Activated naive CD8-positive, alpha-beta T cell treated with anti-CD3 and anti-CD28 coated beads for 36 hours (primary cell): ENCODE measurements around the gene TMEM184B. TPM values are rescaled to one million over a fixed set of nuclear protein-coding genes. Genes with fewer than 3 reads are reported as not detected.

Source experiments
- DNase-seq: peaks from one replicate; pipeline ENCODE4 v3.0.0; 2021
- H3K27ac Mint-ChIP-seq: one replicate; pipeline ENCODE4 v1.8.0; 2022; ENCODE audit warnings: mild to moderate bottlenecking, moderate library complexity, mixed read lengths
- H3K27me3 Mint-ChIP-seq: one replicate; pipeline ENCODE4 v1.8.0; 2022; ENCODE audit warnings: mild to moderate bottlenecking, mixed read lengths
- H3K36me3 Mint-ChIP-seq: one replicate; pipeline ENCODE4 v1.8.0; 2021; ENCODE audit warnings: mild to moderate bottlenecking, mixed read lengths
- H3K4me1 Mint-ChIP-seq: one replicate; pipeline ENCODE4 v1.8.0; 2021; ENCODE audit warnings: mixed read lengths
- H3K4me3 Mint-ChIP-seq: one replicate; pipeline ENCODE4 v1.8.0; 2022; ENCODE audit warnings: mild to moderate bottlenecking, moderate library complexity, mixed read lengths
- H3K9me3 Mint-ChIP-seq: one replicate; pipeline ENCODE4 v1.8.0; 2022; ENCODE audit warnings: mixed read lengths
- total RNA-seq, 2 experiments: library from RNA; stranded (reverse); gene quantifications; one replicate each; pipeline ENCODE4 v1.2.3, GENCODE V29; 2021

The TMEM184B gene
- total RNA-seq, 2 experiments from 2014 or later = 18.2 to 20.0 TPM

DNA sequence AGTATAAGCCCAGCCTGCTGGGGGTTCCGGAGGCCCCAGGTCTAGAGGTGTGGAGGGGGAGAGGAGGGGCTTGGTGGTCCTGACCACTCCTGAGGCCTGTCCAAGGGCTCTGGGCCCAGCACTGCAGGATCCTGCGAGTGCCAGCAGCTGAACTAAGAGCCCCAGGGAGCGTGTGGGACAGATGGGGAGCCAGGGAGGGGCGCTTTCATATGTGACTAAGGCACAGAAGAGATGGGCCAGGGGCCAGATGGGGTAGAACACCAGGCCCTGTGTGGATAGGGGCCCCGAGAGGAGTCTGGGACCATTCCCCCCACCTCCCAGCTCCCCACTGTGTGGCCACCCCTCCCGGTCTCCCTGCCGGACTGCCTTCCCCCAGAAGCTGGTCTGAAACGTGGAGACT lies 52.6 kb downstream of the TMEM184B start:
- Mint-ChIP-seq H3K4me3 (no peak overlapping the region), H3K4me1 (peaks cover 16% of the 10 kb centered on the region), H3K27me3 (no peaks in the 10 kb centered on the region), H3K9me3 (no peaks in the 10 kb centered on the region), H3K36me3 (peaks cover 12% of the 10 kb centered on the region), H3K27ac (no peak overlapping the region)
- DNase-seq = no peak

DNA sequence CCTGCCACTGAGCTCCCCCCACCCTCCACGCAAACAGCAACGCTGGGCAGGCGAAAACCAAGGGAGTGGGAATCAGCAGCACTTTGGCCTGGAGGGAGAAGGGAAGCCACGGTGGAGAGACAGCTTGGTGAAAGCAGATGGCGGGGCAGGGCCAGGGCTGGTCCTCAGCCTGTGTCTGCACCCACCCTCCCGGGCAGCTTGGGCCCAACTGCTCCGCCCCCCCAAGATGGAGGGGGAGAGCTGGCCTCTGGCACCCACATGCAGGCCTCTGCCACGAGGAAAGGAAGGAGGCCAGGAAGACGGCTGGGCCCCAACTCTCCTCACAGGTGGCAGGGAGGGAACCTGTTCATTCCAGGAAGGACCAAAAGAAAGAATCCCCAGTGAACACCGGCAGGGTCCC lies 53.2 kb downstream of the TMEM184B start:
- H3K9me3 Mint-ChIP-seq = no peaks in the 10 kb centered on the region
- H3K4me1 Mint-ChIP-seq = peaks cover 16% of the 10 kb centered on the region
- peaks cover 16% of the 10 kb centered on the region for H3K36me3 Mint-ChIP-seq
- no peak overlapping the region for H3K27ac Mint-ChIP-seq
- DNase-seq = no peak
- no peak overlapping the region for H3K4me3 Mint-ChIP-seq
- no peaks in the 10 kb centered on the region for H3K27me3 Mint-ChIP-seq

DNA sequence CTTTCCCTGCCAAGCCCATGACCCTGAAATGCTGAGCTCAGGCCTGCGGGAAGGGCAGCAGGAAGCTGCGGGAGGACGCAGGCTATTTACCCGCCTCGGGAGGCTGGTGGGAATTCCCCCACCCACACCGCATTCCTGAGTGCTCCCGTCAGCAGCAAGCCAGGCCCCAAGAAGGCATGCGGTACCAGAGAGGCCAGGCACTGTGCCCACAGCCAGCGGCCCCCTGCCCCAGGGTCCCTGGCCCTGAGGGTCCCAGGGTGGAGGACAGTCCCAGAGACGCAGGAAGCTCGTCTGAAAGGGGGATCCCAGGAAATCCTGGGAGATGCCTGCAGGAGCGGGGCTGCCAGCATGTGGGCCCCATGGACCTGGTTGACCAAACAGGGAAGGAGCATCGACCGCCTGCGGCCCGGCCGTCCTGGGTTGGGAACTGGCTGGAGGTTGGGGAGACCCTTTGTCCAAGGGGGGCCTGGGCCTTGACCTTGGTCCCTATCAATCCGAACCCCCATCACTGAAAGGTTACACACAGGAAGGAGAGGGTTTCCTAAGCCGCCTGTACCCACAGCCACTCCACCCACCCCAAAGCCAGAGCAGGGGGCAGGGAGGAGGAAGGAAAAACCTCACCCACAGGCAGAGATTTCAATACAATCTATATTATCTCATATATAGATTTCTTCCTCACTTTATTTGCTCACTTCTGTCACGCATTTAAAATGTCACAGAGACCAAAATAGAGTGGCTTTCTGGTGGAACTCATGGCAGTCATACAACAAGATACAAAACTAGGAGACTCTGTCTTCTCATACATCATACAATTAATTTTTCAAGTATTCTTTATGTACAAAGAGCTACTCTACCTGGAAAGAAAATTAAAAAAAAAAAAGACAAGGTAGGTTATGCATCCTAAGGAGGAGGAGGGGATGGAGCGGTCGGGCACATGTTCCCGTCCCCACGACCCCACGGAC lies 53.9 kb downstream of the TMEM184B start:
- Mint-ChIP-seq H3K36me3 (peaks cover 16% of the 10 kb centered on the region), H3K4me1 (peaks cover 16% of the 10 kb centered on the region), H3K27ac (peak overlapping the region; percentile 35), H3K27me3 (no peaks in the 10 kb centered on the region), H3K9me3 (no peaks in the 10 kb centered on the region), H3K4me3 (no peak overlapping the region)
- peak; percentile 26 for DNase-seq

DNA sequence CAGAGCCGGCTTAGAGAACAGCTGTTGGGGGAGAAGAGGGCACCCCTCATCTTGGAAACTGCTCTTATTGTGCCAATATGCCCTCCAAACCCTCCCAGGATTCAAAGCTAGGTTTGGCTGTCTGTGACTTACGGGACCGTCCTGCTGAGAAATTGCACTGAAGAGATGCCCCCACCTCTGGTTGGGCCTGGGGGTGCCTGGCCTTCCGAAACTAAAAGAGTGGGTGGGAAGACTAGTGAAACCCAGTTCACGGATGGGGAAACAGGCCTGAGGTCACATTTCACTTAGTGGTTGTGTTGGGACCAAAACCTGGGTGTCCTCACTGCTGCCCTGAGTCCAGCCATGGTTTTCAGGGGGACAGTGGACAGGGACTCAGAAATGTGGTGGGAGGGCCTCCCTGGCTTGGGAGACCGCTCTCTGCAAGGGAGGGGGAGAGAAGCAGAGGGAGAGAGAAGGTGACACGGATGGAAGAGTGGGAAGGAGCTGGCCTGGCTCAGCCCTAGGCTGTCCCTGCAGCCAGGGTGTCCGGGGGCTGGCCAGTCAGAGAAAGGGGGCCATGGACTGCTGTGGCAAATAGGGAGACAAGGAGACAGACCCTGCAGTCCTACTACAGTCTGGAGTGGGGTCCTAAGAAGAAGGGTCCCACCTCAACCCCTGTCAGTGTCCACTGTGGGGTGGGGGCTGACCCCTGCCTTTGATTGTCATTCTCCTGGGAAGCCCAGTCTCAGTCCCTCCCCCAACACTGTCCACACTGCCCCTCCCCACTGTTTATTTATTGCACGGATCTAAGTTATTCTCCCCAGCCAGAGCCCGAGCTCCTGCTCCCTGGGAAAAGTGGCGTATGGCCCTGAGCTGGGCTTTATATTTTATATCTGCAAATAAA lies 57.4 kb downstream of the TMEM184B start:
- H3K27me3 Mint-ChIP-seq = no peaks in the 10 kb centered on the region
- H3K36me3 Mint-ChIP-seq = peaks cover 18% of the 10 kb centered on the region
- H3K4me1 Mint-ChIP-seq = peaks cover 21% of the 10 kb centered on the region
- DNase-seq = no peak
- H3K9me3 Mint-ChIP-seq = no peaks in the 10 kb centered on the region
- no peak overlapping the region for H3K27ac Mint-ChIP-seq
- H3K4me3 Mint-ChIP-seq = no peak overlapping the region

DNA sequence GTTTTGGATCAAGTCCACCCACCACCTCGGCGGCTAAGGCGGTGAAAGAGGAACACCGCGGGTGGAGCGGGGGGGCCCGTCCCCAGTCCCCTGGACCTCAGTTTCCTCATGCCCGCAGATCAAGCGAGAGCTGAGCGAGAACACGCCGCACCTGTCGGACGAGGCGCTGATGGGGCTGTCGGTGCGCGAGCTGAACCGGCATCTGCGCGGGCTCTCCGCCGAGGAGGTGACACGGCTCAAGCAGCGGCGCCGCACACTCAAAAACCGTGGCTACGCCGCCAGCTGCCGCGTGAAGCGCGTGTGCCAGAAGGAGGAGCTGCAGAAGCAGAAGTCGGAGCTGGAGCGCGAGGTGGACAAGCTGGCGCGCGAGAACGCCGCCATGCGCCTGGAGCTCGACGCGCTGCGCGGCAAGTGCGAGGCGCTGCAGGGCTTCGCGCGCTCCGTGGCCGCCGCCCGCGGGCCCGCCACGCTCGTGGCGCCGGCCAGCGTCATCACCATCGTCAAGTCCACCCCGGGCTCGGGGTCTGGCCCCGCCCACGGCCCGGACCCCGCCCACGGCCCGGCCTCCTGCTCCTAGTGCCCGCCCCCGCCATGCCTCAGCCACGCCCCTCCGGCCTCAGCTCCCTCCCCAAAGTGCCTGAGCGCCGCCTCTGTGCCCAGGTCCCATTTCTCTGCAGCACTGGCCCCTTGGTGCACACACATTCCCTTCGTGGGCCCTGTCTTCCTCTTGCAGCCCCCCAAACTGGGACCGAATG lies 58.3 kb downstream of the TMEM184B start:
- H3K27ac Mint-ChIP-seq = no peak overlapping the region
- no peak overlapping the region for H3K4me3 Mint-ChIP-seq
- H3K4me1 Mint-ChIP-seq = peaks cover 26% of the 10 kb centered on the region

DNA sequence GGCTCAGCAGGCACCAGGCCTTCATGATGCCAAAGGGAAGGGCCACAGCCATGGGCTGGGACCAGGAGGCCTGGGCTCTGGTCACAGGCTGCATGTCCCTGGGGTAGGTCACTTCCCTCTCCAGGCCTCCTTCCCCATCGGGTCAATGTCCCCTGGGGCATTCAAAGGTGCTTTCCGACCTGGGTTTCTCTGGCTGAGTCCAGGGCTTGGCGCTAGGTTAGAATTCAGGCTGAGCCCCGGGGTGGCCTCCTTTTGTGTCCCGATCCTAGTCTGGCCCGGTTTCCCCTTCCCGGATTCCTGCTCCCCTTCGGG lies 58.9 kb downstream of the TMEM184B start:
- Mint-ChIP-seq H3K27ac (no peak overlapping the region), H3K36me3 (peaks cover 21% of the 10 kb centered on the region), H3K27me3 (no peaks in the 10 kb centered on the region), H3K4me3 (no peak overlapping the region), H3K4me1 (peaks cover 20% of the 10 kb centered on the region), H3K9me3 (no peaks in the 10 kb centered on the region)
- no peak for DNase-seq

More for the DNA sequence above, 58.3 kb downstream of the TMEM184B start:
- H3K36me3 Mint-ChIP-seq = peaks cover 21% of the 10 kb centered on the region
- no peaks in the 10 kb centered on the region for H3K9me3 Mint-ChIP-seq
- no peaks in the 10 kb centered on the region for H3K27me3 Mint-ChIP-seq
- DNase-seq = peak; percentile 59

DNA sequence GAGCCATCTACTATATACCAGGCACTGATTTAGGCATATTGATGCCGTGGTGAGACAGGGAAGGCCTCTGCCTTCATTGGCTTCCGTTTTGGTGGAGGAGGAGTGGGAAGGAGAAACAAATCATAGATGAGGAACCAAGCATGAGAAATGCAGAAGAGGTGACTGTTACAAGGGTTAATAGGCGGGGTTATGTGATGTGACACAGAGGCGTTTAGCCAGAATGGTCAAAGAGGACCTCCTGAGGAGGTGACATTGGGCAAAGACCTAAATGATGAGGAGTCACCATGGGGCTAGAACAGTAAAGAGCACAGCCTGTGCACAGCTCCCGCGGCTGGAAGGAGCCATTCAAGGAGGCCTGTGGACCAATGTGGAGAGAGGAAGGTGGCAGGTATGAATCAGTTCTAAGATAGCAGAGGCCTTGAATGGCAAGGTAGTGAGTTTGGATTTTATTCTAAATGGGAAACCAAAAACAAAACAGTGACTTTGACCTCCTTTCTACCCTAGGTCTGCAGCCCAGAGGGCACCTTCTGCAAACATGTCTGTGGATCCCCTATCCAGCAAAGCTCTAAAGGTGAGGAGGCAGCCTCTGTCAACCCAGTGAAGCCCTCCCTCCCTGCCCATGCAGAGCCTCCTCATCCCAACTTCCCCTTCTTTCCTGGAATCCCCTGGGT lies 59.4 kb downstream of the TMEM184B start:
- H3K27me3 Mint-ChIP-seq = no peaks in the 10 kb centered on the region
- no peaks in the 10 kb centered on the region for H3K9me3 Mint-ChIP-seq
- H3K4me3 Mint-ChIP-seq = no peak overlapping the region
- no peak overlapping the region for H3K27ac Mint-ChIP-seq
- peaks cover 19% of the 10 kb centered on the region for H3K4me1 Mint-ChIP-seq
- no peak for DNase-seq
- H3K36me3 Mint-ChIP-seq = peaks cover 21% of the 10 kb centered on the region

DNA sequence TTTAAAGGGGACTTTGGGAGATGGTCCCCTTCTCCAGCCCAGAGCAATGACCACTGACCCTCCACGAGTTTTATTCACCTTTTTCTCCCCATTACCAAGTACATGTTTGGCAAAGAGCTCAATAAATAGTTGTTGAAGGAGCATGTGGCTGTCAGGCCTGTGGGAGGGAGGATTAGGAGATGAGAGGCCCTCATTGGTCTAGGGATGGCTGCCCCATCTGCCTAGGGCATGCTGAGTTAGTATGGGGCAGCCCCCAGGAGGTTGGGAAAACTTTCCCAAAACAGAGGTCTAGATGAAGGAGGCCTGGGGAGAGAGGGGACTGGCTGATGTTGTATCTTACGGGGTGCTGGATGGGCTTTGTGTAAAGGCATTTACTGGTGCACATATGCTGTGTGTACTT lies 60.4 kb downstream of the TMEM184B start:
- no peak for DNase-seq
- Mint-ChIP-seq H3K4me1 (peaks cover 13% of the 10 kb centered on the region), H3K27ac (no peak overlapping the region), H3K4me3 (no peak overlapping the region), H3K36me3 (peaks cover 21% of the 10 kb centered on the region), H3K27me3 (no peaks in the 10 kb centered on the region), H3K9me3 (no peaks in the 10 kb centered on the region)

DNA sequence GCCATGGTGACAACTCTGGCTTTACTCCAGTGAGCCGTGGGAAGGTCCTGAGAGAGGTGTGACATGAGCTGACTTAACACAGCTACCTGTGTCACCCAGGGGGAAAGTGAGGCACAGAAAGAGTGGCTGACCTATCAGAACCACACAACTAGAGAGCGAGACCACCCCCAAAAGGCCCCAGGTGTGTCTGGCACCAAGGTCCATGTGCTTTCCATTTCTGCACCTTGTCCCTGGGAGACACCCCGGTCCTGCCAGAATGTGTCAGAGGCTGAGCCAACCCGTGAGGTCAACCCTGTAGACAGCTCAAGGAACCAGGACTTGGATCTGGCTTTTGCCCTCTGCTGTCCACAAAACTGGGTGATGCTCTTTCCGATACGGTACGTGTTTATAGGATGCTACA lies 61.3 kb downstream of the TMEM184B start:
- Mint-ChIP-seq H3K27ac (no peak overlapping the region), H3K27me3 (no peaks in the 10 kb centered on the region), H3K4me1 (peaks cover 13% of the 10 kb centered on the region), H3K4me3 (no peak overlapping the region), H3K36me3 (peaks cover 20% of the 10 kb centered on the region), H3K9me3 (no peaks in the 10 kb centered on the region)
- DNase-seq = no peak

DNA sequence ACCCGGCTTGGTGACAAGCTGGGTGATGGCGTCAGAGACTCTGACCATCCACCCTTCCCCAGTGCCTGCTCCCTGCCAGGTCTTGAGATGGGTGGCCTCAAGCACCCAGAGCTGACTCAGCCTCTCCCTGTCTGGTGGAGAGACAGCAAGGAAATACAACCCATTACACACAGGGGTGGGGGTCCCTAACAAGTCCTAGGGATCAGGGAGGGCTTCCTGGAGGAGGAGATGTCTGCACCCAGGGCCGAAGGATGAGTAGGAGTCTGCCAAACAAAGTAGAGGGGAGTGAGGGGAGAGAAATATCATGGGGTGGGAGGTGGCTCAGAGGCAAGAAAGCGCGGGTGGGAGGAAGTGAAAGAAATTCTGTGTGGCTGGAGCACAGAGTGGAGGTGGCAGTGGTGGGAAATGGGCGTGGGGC lies 64.2 kb downstream of the TMEM184B start:
- no peaks in the 10 kb centered on the region for H3K9me3 Mint-ChIP-seq
- peaks cover 26% of the 10 kb centered on the region for H3K4me1 Mint-ChIP-seq
- no peaks in the 10 kb centered on the region for H3K27me3 Mint-ChIP-seq
- peaks cover 5% of the 10 kb centered on the region for H3K36me3 Mint-ChIP-seq
- H3K4me3 Mint-ChIP-seq = no peak overlapping the region
- DNase-seq = no peak
- H3K27ac Mint-ChIP-seq = no peak overlapping the region

DNA sequence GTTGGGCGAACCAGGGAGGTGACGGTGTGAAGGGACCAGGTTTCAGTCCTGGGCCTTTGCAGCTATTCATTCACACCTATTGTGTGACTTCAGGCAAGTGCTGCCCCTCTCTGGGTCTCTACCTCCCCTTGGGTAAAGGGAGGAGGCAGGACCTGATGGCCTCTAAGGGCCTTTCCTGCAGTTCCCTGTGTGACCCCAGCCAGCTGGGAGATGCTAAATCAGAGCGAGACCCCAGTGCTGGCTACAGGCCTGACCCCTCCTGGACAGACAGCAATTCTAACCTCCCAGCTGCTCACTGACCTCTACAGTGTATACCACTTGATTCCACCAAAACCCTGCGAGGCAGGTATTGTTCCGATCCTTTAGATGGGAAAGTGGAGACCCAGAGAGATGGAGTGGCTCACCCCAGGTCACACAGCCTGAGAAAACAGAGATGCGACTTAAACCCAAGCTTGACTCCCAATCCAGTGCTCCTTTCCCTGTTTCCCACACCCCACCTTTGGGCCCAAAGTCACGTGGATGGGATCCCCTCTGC lies 64.8 kb downstream of the TMEM184B start:
- Mint-ChIP-seq H3K36me3 (peaks cover 4% of the 10 kb centered on the region), H3K4me1 (peaks cover 25% of the 10 kb centered on the region), H3K27ac (no peak overlapping the region), H3K9me3 (no peaks in the 10 kb centered on the region), H3K4me3 (no peak overlapping the region), H3K27me3 (no peaks in the 10 kb centered on the region)
- DNase-seq = no peak

DNA sequence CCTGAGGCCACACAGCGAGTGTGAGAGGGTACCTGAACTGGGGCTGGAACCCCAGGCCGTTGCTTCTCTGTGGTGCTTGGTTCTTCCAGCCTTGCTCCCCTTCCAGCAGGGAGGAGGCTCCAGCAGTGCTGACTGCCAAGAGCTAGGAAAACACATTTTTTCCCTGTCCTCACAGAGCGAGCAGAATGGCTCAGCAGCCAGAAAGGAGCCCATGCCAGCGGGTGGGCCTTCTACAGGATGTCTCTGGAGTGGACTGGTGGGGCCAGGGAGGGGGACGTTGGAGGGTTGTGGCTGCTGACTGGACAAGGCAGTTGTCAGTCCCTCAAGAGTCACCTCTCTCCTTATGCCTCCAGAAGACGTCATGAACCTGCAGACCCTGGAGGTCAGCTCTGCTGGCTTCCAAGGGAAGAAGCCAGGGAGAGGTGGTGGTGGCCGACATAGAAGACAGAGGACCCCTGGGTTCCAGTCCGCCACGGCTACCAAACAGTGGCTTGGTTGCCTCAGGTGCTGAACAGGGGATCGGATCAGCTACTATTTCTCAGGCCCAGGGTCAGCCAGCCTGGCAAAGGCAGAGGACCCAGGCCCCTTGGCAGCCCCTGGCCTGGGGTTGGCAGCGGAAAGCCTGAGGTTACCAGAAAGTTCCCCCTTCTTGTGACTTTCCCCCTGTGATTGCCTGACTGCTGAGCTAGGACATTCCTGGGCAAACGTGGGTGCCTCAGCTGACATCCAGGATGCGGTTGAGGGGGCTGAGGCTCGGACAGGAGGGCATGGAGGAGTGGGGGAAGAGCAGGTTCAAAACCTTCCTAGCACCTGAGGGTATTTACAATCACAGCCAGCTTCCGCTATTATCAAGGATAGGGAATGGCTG lies 67.3 kb downstream of the TMEM184B start:
- no peaks in the 10 kb centered on the region for H3K27me3 Mint-ChIP-seq
- H3K36me3 Mint-ChIP-seq = peaks cover 4% of the 10 kb centered on the region
- no peak for DNase-seq
- H3K27ac Mint-ChIP-seq = no peak overlapping the region
- no peaks in the 10 kb centered on the region for H3K9me3 Mint-ChIP-seq
- H3K4me1 Mint-ChIP-seq = peaks cover 35% of the 10 kb centered on the region
- no peak overlapping the region for H3K4me3 Mint-ChIP-seq

DNA sequence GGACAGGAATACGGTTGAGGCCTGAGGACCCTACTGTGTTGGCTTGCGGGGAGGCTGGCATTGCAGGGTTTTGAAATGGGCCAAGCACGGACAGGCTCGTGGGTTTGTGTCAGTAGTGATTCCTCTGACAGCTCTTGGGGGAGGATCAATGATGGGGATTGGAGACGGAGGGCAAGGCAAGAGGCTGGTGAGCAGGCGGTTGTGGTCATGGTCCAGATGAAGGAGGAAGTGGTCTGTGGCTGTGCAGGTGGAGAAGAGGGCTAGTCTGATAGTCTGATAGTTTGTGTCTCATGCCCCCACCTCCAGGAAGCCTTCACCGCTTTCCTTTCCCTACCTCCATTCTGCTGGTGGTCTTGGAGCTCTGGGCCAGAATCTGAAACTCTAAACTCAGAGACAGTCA lies 68.0 kb downstream of the TMEM184B start:
- Mint-ChIP-seq H3K4me3 (no peak overlapping the region), H3K36me3 (no peaks in the 10 kb centered on the region), H3K27ac (peak overlapping the region; percentile 2), H3K27me3 (no peaks in the 10 kb centered on the region), H3K9me3 (no peaks in the 10 kb centered on the region), H3K4me1 (peaks cover 31% of the 10 kb centered on the region)
- no peak for DNase-seq
